CD4-positive, alpha-beta T cell treated with Interleukin-15 for 1 hour (primary cell): ENCODE results near the gene ABCF3.

Source experiments
- DNase-seq: peaks from one replicate; pipeline ENCODE4 v3.0.0-alpha.2; 2020

ABCF3 gene

DNA sequence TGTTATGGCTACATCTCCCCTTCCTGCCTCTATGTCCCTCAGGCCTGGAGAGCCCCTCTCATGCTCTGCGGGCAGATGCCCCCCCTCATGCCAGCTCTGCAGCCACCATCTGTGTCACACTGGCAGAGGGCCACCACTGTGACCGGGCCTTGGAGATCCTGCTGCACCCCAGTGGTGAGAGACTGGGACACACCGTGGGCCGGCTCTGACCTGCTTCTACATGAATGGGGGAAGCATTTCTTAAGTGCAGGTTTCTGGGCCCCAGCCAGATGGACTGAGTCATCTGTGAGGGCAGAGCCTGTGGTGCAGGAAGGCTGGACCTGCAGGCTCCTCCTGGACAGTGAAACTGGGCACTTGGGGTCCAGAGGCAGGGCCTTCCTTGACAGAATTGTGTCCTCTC lies 48.2 kb downstream of the ABCF3 start:
- DNase-seq, result no peak

DNA sequence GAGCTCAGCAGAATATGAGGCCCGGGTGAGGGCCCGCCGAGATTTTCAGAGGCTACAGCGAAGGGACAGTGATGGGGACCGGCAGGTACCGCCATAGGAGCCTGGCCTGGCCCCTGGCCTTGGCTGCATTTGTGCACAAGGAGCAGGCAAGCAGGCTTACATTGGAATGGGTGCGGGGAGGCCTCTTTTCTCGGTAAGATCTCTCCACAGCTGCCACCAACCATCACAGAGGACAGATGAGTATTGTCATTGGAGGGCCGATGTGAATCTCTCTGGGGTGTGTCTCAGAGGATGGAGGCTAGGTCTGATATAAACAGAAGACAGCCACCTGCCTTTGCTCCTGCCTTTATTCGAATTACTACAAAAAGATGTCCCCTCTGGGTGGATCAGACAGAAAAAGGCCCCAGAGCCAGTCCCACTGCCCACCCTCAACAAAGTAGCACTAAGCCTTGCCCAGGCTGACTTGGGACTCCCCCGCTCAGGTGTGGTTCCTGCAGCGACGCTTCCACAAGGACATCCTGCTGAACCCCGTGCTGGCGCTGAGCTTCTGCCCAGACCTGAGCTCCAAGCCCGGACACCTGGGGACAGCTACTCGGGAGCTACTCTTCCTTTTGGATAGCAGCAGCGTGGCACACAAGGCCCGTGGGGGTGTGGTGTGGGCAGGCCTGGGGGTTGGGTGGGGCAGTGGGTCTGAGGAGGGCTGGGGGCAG lies 48.8 kb downstream of the ABCF3 start:
- no peak for DNase-seq

DNA sequence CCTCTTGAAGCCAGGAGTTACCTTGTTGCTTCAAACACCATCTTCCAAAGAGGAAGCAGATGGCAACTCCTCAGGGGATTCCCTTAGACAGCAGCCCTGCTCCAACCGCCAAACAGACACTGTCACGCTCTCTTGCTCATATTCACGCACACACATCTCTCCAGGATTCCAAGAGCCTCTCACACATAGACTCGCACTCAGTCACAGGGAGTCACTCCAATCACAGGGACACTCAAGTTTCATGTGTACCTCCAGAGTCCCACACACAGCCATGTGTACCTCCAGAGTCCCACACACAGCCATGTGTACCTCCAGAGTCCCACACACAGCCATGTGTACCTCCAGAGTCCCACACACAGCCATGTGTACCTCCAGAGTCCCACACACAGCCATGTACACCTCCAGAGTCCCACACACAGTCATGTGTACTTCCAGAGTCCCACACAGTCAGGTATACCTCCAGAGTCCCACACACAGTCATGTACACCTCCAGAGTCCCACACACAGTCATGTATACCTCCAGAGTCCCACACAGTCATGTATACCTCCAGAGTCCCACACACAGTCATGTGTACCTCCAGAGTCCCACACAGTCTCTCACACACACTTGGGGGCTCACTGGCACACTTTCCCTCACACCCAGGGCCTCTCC lies 49.5 kb downstream of the ABCF3 start:
- DNase-seq, result no peak

DNA sequence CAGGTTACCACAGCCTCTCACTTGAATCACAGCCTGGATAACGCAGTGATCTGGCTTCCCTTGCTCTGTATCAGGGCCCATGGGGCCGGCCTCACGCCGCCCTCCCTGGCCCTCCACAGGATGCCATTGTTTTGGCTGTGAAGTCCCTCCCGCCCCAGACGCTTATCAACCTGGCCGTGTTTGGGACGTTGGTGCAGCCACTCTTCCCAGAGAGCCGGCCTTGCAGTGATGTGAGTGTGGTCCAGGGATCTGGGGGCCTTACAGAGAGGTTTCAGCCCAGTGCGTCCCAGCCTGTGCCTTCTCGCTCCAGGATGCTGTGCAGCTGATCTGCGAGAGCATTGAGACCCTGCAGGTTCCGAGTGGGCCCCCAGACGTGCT lies 50.0 kb downstream of the ABCF3 start:
- no peak for DNase-seq

DNA sequence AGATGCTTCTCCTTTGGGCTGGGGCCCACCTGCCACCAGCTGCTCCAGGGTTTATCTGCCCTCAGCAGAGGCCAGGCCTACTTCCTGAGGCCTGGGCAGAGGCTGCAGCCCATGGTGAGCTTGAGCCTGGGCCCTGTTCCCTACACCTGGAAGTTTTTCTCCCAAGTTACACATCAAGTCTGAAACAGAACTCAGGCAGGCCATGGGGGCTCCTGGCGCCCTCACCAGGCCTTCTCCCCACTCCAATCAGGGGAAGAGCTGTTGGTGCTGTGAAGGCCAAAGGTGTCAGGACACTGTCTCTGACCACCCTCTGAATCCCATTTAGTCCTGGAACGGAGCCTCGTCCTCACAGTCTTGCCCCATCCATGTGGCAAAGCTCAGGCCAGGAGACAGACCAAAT lies 50.6 kb downstream of the ABCF3 start:
- DNase-seq, result no peak

DNA sequence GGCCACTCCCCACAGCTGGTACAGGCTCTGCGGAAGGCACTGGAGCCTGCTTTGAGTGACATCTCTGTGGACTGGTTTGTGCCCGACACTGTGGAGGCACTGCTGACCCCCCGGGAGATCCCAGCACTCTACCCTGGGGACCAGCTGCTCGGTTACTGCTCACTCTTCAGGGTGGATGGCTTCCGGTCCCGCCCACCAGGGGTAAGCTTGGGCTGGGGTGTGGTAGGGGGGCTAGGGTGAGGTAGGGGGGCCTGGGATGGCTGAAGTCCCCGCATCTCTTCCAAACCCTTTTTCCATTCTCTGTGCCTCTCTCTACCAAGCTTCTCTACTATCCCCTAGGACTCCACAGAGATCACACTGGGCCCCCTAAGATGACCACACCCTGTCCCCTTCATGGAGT lies 51.2 kb downstream of the ABCF3 start:
- no peak for DNase-seq

DNA sequence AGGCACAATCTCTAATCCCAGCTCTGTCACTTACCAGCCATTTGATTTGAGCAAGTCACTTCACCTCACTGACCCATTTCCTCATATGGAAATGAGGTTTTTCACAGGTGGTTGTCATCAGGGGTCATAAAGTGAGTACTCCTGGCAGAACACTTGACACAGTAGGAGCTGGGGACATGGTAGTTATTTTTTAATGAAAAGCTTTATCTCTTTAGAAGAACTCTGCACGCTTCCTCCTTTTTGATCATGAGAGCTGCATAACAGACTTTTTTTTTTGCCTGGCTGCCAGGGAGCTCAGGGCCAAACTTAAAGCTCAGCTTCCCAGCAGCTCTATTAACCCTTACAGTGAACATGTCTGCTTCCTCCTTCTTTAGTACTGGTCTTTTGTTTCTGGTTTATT lies 51.8 kb downstream of the ABCF3 start:
- DNase-seq, result no peak

DNA sequence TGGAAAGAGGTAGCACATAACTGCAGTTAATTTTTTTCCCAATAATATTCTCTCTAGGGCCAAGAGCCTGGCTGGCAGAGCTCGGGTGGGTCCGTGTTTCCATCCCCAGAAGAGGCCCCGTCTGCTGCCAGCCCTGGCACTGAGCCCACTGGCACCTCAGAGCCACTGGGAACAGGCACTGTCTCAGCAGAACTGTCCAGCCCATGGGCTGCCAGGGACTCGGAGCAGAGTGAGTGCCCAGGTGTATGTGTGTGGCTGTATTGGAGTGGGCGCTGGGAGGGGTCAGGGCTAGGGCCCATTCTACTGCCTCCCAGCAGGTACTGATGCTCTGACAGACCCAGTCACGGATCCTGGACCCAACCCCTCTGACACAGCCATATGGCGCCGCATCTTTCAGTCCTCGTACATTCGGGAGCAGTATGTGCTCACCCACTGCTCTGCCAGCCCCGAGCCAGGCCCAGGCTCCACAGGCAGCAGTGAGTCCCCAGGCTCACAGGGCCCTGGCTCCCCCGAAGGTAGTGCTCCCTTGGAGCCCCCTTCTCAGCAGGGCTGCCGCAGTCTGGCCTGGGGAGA lies 52.3 kb downstream of the ABCF3 start:
- DNase-seq, result no peak

DNA sequence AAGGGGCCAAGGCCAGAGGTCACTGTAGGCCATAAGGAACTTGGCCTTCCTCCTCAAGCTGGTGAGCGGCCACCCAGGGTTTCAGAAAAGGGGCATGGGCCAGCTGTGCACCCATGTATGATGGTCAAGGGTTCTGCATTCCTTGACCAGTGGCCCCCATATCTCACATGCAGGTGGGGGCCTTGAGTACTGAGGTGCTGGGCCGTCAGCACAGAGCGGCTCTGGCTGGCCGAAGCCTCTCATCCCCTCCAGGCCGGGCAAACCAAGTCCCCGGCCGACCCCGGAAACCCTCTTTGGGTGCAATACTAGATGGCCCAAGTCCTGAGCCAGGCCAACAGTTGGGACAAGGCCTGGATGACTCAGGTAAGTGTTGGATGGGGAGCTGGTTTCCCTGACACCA lies 53.2 kb downstream of the ABCF3 start:
- no peak for DNase-seq

DNA sequence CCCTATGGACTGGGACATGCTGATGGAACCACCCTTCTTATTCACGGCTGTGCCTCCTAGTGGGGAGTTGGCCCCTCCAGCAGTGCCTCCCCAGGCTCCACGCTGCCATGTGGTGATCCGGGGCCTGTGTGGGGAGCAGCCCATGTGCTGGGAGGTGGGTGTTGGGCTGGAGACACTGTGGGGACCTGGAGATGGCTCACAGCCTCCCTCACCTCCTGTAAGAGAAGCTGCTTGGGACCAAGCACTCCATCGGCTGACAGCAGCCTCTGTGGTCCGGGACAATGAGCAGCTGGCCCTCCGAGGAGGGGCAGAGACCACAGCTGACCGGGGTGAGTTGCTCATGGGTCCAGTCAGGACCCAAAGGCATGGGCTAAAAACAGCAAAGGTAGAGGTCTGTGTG lies 53.7 kb downstream of the ABCF3 start:
- DNase-seq, result no peak

DNA sequence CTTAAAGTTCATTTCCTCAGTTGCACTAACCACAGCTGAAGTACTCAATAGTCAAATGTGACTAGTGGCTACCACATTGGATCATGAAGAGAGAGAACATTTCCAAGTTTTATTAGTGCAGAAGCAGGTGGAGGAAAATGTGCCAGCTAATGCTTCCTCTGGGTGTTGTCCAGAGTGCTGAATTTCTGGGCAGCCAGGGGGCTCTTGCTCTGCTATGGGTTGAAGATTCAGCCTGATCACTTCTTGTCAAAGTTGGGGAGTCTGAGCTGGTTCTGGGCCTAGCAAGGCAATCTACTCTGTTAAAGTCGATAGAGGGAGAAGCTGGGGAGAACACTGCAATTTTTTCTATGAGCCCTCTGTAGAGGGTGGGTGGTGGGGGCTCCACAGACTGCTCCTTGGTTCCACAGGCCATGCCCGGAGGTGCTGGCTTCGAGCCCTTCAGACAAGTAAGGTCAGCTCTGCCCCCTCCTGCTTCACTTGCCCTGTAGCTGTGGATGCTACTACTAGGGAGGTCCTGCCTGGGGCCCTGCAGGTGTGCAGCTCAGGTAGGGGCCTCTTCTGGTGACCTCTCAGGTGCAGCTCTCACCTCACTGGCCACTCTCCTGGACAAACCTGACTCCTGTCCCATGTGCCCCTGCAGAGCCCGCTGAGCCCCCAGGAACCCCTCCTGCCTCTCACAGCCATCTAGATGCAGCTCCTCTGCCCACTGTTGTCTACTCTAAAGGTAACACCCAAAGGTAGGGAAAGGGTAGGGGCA lies 54.6 kb downstream of the ABCF3 start:
- no peak for DNase-seq

DNA sequence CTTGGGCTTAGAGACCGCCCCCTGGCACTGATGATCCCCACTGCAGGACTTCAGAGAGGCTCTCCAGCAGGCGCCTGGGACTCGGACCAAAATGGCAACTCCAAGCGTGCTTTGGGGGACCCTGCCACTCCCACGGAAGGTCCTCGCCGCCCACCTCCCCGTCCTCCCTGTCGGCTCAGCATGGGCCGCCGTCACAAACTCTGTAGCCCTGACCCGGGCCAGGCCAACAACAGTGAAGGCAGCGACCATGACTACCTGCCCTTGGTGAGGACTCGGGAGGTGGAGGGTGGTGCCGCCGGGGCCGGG lies 55.1 kb downstream of the ABCF3 start:
- DNase-seq, result no peak

DNA sequence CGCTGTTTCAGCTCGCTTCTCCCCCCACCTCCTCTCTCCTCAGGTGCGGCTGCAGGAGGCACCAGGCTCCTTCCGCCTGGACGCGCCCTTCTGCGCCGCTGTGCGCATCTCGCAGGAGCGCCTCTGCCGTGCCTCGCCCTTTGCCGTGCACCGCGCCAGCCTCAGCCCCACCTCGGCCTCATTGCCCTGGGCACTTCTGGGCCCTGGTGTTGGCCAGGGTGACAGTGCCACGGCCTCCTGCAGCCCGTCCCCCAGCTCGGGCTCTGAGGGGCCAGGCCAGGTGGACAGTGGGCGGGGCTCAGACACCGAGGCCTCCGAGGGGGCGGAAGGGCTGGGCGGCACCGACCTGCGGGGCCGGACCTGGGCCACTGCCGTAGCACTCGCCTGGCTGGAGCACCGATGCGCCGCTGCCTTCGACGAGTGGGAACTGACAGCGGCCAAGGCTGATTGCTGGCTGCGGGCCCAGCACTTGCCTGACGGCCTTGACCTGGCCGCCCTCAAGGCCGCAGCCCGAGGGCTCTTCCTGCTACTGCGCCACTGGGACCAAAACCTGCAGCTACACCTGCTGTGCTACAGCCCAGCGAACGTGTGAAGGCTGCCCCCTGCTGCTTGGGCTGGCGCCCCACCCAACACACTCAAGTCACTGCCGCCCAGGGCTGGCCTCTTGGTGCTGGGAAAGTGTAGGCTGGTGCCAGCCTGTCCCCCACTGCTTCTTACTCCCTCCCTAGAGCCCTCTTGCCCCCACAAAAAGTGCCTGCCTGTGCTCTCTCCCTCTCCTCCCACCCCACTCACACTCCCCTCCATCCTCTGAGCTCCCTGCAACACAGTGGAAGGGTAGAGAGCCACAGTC lies 55.7 kb downstream of the ABCF3 start:
- DNase-seq, result no peak

DNA sequence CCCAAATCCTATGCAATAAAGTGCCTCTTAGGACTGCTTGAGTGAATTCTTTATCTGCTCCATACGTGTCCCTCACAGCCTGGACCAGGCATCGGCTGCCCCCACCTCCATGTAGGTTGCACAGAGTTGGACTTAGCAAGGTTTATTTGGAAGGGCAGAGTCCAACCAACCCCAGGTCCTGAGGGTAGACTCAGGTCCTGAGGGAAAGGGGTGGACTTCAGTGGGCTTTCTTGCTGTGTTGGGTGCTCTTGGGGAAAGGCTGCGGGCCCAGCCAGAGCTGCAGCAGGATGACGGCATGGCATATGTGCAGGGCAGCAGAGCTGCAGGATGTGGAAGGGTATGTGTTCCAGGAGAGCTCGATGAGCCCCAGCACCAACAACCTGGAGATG lies 56.3 kb downstream of the ABCF3 start:
- no peak for DNase-seq
